ENCODE measurements around the gene SLC35F3. TPM values are rescaled to one million over a fixed set of nuclear protein-coding genes. Genes with fewer than 3 reads are reported as not detected.

SLC35F3 gene
- total RNA-seq, 4 donors from 2014 or later: 0.36 to 1.4 (median 0.54) TPM

DNA sequence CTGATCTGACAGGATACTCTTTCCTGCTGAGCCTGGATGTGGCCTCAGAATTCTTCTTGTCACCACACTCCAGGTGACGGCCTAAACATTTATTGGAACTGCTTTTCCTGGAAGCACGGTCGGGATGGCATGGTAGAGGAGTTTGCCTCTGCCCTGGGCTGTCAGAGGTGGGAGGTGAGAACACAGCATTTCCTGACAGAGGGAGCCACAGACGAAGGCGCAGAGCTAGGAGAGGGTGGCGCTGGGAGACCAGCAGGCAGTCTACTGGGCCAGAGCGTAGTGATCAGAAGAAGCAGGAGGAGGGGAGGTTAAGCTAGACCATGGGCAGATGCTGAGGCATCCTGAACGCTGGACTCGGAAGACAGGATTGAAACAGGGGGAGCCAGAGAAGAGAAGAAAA lies 315.2 kb downstream of the SLC35F3 start:
- peaks cover 39% of the 10 kb centered on the region for H3K27me3 ChIP-seq
- DNase-seq (ENCODE audit: low spot score in 2 of 2): no peak
- H3K4me1 ChIP-seq: peaks cover 7% of the 10 kb centered on the region
- H3K4me3 ChIP-seq: no peak overlapping the region
- 85% methylated on average over 9 of the region's 9 CpGs for WGBS
- TF ChIP-seq POLR2AphosphoS5 (IDR thresholded peaks at IDR 0.05): no peak
- TF ChIP-seq, protein P1, sequence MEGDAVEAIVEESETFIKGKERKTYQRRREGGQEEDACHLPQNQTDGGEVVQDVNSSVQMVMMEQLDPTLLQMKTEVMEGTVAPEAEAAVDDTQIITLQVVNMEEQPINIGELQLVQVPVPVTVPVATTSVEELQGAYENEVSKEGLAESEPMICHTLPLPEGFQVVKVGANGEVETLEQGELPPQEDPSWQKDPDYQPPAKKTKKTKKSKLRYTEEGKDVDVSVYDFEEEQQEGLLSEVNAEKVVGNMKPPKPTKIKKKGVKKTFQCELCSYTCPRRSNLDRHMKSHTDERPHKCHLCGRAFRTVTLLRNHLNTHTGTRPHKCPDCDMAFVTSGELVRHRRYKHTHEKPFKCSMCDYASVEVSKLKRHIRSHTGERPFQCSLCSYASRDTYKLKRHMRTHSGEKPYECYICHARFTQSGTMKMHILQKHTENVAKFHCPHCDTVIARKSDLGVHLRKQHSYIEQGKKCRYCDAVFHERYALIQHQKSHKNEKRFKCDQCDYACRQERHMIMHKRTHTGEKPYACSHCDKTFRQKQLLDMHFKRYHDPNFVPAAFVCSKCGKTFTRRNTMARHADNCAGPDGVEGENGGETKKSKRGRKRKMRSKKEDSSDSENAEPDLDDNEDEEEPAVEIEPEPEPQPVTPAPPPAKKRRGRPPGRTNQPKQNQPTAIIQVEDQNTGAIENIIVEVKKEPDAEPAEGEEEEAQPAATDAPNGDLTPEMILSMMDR (IDR thresholded peaks at IDR 0.05): no peak
- TF ChIP-seq EP300 (IDR thresholded peaks at IDR 0.05): no peak
- TF ChIP-seq POLR2A (IDR thresholded peaks at IDR 0.05): no peak
- no peaks in the 10 kb centered on the region for H3K9me3 ChIP-seq
- no peak overlapping the region for H3K27ac ChIP-seq
- no peaks in the 10 kb centered on the region for H3K36me3 ChIP-seq

DNA sequence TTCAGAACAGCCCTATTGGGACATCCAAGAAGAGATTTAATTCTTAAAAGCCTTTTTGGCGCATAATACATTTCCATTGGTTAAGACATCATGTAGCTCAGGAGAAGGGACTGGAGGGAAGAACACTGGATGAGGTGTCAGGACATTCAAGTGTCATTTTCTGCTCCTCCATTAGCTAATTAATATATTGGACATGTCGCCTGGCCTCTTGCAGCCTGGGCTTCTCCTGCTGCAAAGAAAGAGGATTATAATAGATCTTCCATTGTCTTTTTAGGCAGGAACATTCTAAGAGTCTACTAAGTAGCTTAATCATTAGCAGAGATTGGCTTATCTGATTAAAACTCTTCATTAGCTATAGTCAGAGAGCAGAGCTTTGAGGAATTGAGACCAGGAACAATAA lies 317.1 kb downstream of the SLC35F3 start:
- no peak overlapping the region for H3K4me3 ChIP-seq
- 92% methylated on average over 2 of the region's 2 CpGs for WGBS

DNA sequence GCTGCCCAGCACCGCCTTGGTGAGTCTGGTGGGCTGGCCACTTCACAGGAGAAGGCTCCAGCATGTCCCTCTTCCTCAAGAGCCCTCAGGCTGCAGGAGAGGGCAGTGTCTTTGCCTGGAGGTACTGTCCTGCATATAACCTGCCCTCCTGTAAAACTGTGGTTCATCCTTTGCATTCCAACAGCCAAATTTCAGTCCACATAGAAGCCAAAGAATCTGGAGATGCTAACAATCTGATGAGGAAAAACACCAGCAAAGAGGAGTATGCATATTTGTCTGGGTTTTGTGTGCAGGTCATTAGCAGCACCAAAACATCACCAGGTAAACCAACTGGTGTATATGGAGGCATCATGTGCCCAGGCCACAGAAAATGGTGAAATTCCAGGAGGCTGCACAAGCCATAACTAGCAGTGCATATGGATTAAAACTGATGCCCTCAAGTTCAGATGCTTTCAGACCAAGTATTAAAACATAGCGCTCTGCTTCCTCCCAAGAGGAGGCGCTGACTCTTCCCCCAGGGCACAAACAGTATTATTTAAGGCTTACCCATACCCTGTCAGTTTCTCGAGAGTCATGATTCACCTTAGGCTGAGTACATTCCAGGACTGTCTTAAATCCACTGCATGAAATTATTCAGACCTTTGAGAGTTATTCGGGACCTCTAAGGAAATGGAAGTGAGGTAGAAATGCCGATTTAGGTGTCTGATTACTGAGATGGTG lies 318.2 kb downstream of the SLC35F3 start:
- no peaks in the 10 kb centered on the region for H3K4me1 ChIP-seq
- WGBS: 45% methylated on average over 6 of the region's 6 CpGs
- peaks cover 20% of the 10 kb centered on the region for H3K27me3 ChIP-seq
- no peak for DNase-seq (ENCODE audit: low spot score in 2 of 2)
- TF ChIP-seq POLR2A (IDR thresholded peaks at IDR 0.05) (no peak), POLR2AphosphoS5 (IDR thresholded peaks at IDR 0.05) (no peak), EP300 (IDR thresholded peaks at IDR 0.05) (no peak)
- TF ChIP-seq, protein P1 (IDR thresholded peaks at IDR 0.05): no peak
- no peak overlapping the region for H3K27ac ChIP-seq
- H3K4me3 ChIP-seq: no peak overlapping the region
- no peaks in the 10 kb centered on the region for H3K36me3 ChIP-seq
- H3K9me3 ChIP-seq: no peaks in the 10 kb centered on the region

More for the DNA sequence above, 317.1 kb downstream of the SLC35F3 start:
- no peak for DNase-seq (ENCODE audit: low spot score in 2 of 2)
- Histone ChIP-seq H3K36me3 (no peaks in the 10 kb centered on the region), H3K4me1 (no peaks in the 10 kb centered on the region), H3K27me3 (peaks cover 21% of the 10 kb centered on the region), H3K9me3 (no peaks in the 10 kb centered on the region), H3K27ac (no peak overlapping the region)
- no peak for TF ChIP-seq POLR2A (IDR thresholded peaks at IDR 0.05)

DNA sequence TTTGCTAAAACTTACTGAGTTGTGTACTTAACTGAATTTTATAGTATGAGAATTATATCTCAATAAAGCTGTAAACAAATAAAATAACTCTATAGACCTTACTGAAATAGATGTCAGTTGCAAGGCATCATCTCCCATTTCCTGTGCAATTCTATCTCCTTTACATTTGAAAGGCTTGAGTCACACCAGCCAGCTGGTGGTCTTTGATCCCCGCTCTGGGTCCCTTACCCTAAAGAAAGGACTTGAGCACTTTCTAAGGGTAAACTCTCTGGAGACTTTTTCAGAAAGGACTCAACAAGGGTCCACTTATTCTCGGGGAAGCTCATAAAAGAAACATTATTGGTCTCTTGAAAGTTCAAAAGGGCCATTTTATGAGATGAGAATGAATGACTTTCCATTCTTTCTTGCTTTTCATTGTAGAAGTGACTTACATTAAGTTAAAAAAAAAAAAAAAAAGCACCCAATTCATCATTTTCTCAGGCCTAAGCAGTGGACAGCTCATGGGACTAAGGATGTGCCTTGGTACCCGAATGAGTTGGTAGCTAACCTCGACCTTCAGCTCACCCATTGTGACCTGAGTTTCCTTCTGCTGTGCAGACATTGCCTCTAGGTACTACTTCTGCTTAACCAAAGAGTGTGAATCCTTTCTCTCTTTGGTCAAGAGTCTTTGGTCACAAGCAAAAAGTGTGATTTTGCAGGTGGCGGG lies 321.8 kb downstream of the SLC35F3 start:
- Histone ChIP-seq H3K4me1 (no peaks in the 10 kb centered on the region), H3K27me3 (peaks cover 20% of the 10 kb centered on the region), H3K27ac (no peak overlapping the region), H3K36me3 (no peaks in the 10 kb centered on the region), H3K9me3 (no peaks in the 10 kb centered on the region), H3K4me3 (no peak overlapping the region)
- WGBS: 73% methylated on average over 5 of the region's 5 CpGs
- DNase-seq (ENCODE audit: low spot score in 2 of 2): no peak
- TF ChIP-seq POLR2AphosphoS5 (IDR thresholded peaks at IDR 0.05) (no peak), EP300 (IDR thresholded peaks at IDR 0.05) (no peak), POLR2A (IDR thresholded peaks at IDR 0.05) (no peak)
- TF ChIP-seq, protein P1 (IDR thresholded peaks at IDR 0.05): no peak

DNA sequence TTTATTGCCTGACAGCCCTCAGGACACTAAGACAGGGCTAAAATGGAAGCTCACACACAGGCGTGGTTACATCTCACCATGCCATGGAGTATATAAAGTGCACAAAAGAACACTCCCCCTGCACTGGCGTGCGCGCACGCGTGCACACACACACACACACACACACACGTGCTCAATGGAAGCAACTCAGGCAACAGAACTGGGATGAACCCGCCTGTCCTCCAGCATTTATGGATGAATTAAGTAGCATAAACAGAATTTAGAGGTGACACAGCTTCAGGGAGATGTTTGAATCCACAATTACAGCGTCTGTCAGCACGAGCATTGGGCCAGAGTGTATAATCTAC lies 322.3 kb downstream of the SLC35F3 start:
- Histone ChIP-seq H3K36me3 (no peaks in the 10 kb centered on the region), H3K4me3 (no peak overlapping the region), H3K4me1 (no peaks in the 10 kb centered on the region), H3K27me3 (peaks cover 18% of the 10 kb centered on the region), H3K9me3 (no peaks in the 10 kb centered on the region), H3K27ac (no peak overlapping the region)
- TF ChIP-seq EP300 (IDR thresholded peaks at IDR 0.05) (no peak), POLR2AphosphoS5 (IDR thresholded peaks at IDR 0.05) (no peak), POLR2A (IDR thresholded peaks at IDR 0.05) (no peak)
- TF ChIP-seq, protein P1 (IDR thresholded peaks at IDR 0.05): no peak
- 89% methylated on average over 10 of the region's 10 CpGs for WGBS
- peak in 1 of 2 donors; percentile 38 for DNase-seq (ENCODE audit: low spot score in 2 of 2)

Measured in suprapubic skin (tissue), 4 donors.